HEK293 (cell line): ENCODE results near the gene TMEM270.

Experiments used
- GLIS1 ChIP-seq: fragments of 450-650 bp; formaldehyde crosslinking; IDR thresholded peaks from 2 replicates; pipeline ENCODE4 v1.5.1; 2016; ENCODE audit warnings: missing biosample characterization, missing genetic modification characterization
- HIC1 ChIP-seq: fragments of 450-650 bp; formaldehyde crosslinking; IDR thresholded peaks from 2 replicates; pipeline ENCODE4 v1.5.1; 2016; ENCODE audit warnings: missing biosample characterization, missing genetic modification characterization
- INSM2 ChIP-seq: fragments of 450-650 bp; formaldehyde crosslinking; IDR thresholded peaks from 2 replicates; pipeline ENCODE4 v1.5.1; 2016; ENCODE audit warnings: missing biosample characterization, missing genetic modification characterization
- PRDM6 ChIP-seq: fragments of 450-650 bp; formaldehyde crosslinking; IDR thresholded peaks from 2 replicates; pipeline ENCODE4 v1.5.1; 2017; ENCODE audit warnings: missing biosample characterization, missing genetic modification characterization
- REPIN1 ChIP-seq: fragments of 450-650 bp; formaldehyde crosslinking; IDR thresholded peaks from 2 replicates; pipeline ENCODE4 v1.5.1; 2017; ENCODE audit warnings: missing biosample characterization, missing genetic modification characterization, low read depth
- SP3 ChIP-seq: fragments of 450-650 bp; formaldehyde crosslinking; IDR thresholded peaks from 2 replicates; pipeline ENCODE4 v1.5.1; 2016; ENCODE audit warnings: missing biosample characterization, missing genetic modification characterization
- YY2 ChIP-seq: fragments of 450-650 bp; formaldehyde crosslinking; IDR thresholded peaks from 2 replicates; pipeline ENCODE4 v1.5.1; 2016; ENCODE audit warnings: missing biosample characterization, missing genetic modification characterization
- ZBTB7A ChIP-seq: fragments of 450-650 bp; formaldehyde crosslinking; IDR thresholded peaks from 2 replicates; pipeline ENCODE4 v1.5.1; 2016; ENCODE audit warnings: low read depth, missing biosample characterization, missing genetic modification characterization
- ZNF114 ChIP-seq: fragments of 450-650 bp; formaldehyde crosslinking; IDR thresholded peaks from 2 replicates; pipeline ENCODE4 v1.5.0; 2017; ENCODE audit warnings: missing biosample characterization, missing genetic modification characterization
- ZNF146 ChIP-seq: fragments of 450-650 bp; formaldehyde crosslinking; IDR thresholded peaks from 2 replicates; pipeline ENCODE4 v1.5.1; 2016; ENCODE audit warnings: missing biosample characterization, missing genetic modification characterization
- ZNF16 ChIP-seq: fragments of 450-650 bp; formaldehyde crosslinking; IDR thresholded peaks from 2 replicates; pipeline ENCODE4 v1.5.1; 2016; ENCODE audit warnings: low read depth, missing biosample characterization, missing genetic modification characterization
- ZNF221 ChIP-seq: fragments of 450-650 bp; formaldehyde crosslinking; IDR thresholded peaks from 2 replicates; pipeline ENCODE4 v1.5.1; 2017; ENCODE audit warnings: missing biosample characterization, missing genetic modification characterization, borderline replicate concordance
- ZNF239 ChIP-seq: fragments of 450-650 bp; formaldehyde crosslinking; IDR thresholded peaks from 2 replicates; pipeline ENCODE4 v1.5.1; 2016; ENCODE audit warnings: missing biosample characterization, missing genetic modification characterization
- ZNF350 ChIP-seq: fragments of 450-650 bp; formaldehyde crosslinking; IDR thresholded peaks from 2 replicates; pipeline ENCODE4 v1.5.0; 2017; ENCODE audit warnings: missing biosample characterization, mild to moderate bottlenecking, missing genetic modification characterization
- ZNF354C ChIP-seq: fragments of 450-650 bp; formaldehyde crosslinking; IDR thresholded peaks from 2 replicates; pipeline ENCODE4 v1.5.1; 2016; ENCODE audit warnings: missing biosample characterization, missing genetic modification characterization, low read depth, borderline replicate concordance
- ZNF37A ChIP-seq: fragments of 450-650 bp; IDR thresholded peaks from 2 replicates; pipeline ENCODE4 v1.5.1; 2018; ENCODE audit warnings: missing biosample characterization, missing genetic modification characterization
- ZNF423 ChIP-seq: fragments of 450-650 bp; formaldehyde crosslinking; IDR thresholded peaks from 2 replicates; pipeline ENCODE4 v1.5.1; 2016; ENCODE audit warnings: missing biosample characterization, missing genetic modification characterization
- ZNF426 ChIP-seq: fragments of 450-650 bp; formaldehyde crosslinking; IDR thresholded peaks from 2 replicates; pipeline ENCODE4 v1.5.1; 2017; ENCODE audit warnings: missing biosample characterization, missing genetic modification characterization, mild to moderate bottlenecking, inconsistent platforms, moderate library complexity
- ZNF501 ChIP-seq: fragments of 450-650 bp; formaldehyde crosslinking; IDR thresholded peaks from 2 replicates; pipeline ENCODE4 v1.5.1; 2016; ENCODE audit warnings: missing biosample characterization, missing genetic modification characterization
- ZNF514 ChIP-seq: fragments of 450-650 bp; formaldehyde crosslinking; IDR thresholded peaks from 2 replicates; pipeline ENCODE4 v1.5.1; 2016; ENCODE audit warnings: missing biosample characterization, missing genetic modification characterization
- ZNF555 ChIP-seq: fragments of 450-650 bp; formaldehyde crosslinking; conservative IDR thresholded peaks from 2 replicates; pipeline ENCODE4 v1.5.1; 2017; ENCODE audit warnings: missing biosample characterization, mild to moderate bottlenecking, missing genetic modification characterization, inconsistent platforms
- ZNF561 ChIP-seq: fragments of 450-650 bp; IDR thresholded peaks from 2 replicates; pipeline ENCODE4 v1.5.1; 2018; ENCODE audit warnings: missing biosample characterization, missing genetic modification characterization, borderline replicate concordance
- ZNF610 ChIP-seq: fragments of 450-650 bp; formaldehyde crosslinking; IDR thresholded peaks from 2 replicates; pipeline ENCODE4 v1.5.1; 2016; ENCODE audit warnings: missing biosample characterization, missing genetic modification characterization, borderline replicate concordance
- ZNF626 ChIP-seq: fragments of 450-650 bp; sonication (Bioruptor Pico); formaldehyde crosslinking; IDR thresholded peaks from 2 replicates; pipeline ENCODE4 v1.5.1; 2018; ENCODE audit warnings: missing biosample characterization, missing genetic modification characterization, inconsistent platforms
- ZNF76 ChIP-seq: fragments of 450-650 bp; formaldehyde crosslinking; IDR thresholded peaks from 2 replicates; pipeline ENCODE4; 2016; ENCODE audit warnings: low read depth, missing biosample characterization, missing genetic modification characterization, borderline replicate concordance
- ZSCAN16 ChIP-seq: fragments of 450-650 bp; formaldehyde crosslinking; IDR thresholded peaks from 2 replicates; pipeline ENCODE4 v1.5.1; 2016; ENCODE audit warnings: missing biosample characterization, missing genetic modification characterization
- ZSCAN23 ChIP-seq: fragments of 450-650 bp; formaldehyde crosslinking; IDR thresholded peaks from 2 replicates; pipeline ENCODE4 v1.5.1; 2016; ENCODE audit warnings: missing biosample characterization, missing genetic modification characterization
- TF ChIP-seq, protein P1 (sequence below): fragments of 450-650 bp; formaldehyde crosslinking; IDR thresholded peaks from 2 replicates; pipeline ENCODE4 v1.5.1; 2016; ENCODE audit warnings: missing biosample characterization, missing genetic modification characterization
- TF ChIP-seq, protein P2 (sequence below): fragments of 450-650 bp; formaldehyde crosslinking; IDR thresholded peaks from 2 replicates; pipeline ENCODE4 v1.5.1; 2016; ENCODE audit warnings: missing biosample characterization, missing genetic modification characterization, borderline replicate concordance

TMEM270 gene

DNA sequence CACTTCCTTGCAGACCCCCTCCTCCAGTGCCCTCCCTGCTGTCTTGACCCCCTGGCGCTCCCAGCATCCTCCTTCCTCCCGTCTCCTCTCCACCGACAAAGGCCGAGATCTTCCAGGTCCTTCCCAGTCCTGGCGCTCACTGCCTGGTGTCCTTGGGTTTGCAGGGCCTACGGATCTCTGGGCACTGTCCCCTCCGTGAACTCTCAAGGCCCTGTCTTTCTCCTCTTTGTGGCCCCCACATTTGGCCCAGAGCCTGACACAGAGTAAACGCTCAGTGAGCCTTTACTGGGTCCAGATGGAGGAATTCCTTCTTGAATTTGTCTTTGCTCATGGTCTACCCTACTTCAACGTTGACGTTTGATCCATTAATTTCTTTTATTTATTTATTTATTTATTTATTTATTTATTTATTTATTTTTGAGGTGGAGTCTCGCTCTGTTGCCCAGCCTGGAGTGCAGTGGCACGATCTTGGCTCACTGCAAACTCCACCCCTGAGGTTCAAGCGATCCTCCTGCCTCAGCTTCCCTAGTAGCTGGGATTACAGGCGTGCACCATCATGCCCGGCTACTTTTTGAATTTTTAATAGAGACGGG, 29.7 kb downstream of the TMEM270 start (continued):
- no peak for TF ChIP-seq ZNF626 (tag by site-specific recombination)
- TF ChIP-seq ZNF423, result no peak
- TF ChIP-seq, protein P1, sequence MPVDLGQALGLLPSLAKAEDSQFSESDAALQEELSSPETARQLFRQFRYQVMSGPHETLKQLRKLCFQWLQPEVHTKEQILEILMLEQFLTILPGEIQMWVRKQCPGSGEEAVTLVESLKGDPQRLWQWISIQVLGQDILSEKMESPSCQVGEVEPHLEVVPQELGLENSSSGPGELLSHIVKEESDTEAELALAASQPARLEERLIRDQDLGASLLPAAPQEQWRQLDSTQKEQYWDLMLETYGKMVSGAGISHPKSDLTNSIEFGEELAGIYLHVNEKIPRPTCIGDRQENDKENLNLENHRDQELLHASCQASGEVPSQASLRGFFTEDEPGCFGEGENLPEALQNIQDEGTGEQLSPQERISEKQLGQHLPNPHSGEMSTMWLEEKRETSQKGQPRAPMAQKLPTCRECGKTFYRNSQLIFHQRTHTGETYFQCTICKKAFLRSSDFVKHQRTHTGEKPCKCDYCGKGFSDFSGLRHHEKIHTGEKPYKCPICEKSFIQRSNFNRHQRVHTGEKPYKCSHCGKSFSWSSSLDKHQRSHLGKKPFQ (tag by site-specific recombination), result no peak
- TF ChIP-seq ZNF37A (tag by site-specific recombination), result no peak
- TF ChIP-seq ZNF239 (tag by site-specific recombination), result no peak
- 0 out of 2 replicates have a peak, but pooled peaks have one; percentile 46 for TF ChIP-seq ZNF354C (tag by site-specific recombination)
- no peak for TF ChIP-seq YY2 (tag by site-specific recombination)
- TF ChIP-seq ZSCAN23 (tag by site-specific recombination), result no peak
- TF ChIP-seq SP3 (tag by site-specific recombination), result no peak
- TF ChIP-seq ZNF221 (tag by site-specific recombination), result no peak
- TF ChIP-seq ZNF555 (tag by site-specific recombination), result peak; percentile 82
- no peak for TF ChIP-seq INSM2
- no peak for TF ChIP-seq ZNF76 (tag by site-specific recombination)
- TF ChIP-seq, protein P2, sequence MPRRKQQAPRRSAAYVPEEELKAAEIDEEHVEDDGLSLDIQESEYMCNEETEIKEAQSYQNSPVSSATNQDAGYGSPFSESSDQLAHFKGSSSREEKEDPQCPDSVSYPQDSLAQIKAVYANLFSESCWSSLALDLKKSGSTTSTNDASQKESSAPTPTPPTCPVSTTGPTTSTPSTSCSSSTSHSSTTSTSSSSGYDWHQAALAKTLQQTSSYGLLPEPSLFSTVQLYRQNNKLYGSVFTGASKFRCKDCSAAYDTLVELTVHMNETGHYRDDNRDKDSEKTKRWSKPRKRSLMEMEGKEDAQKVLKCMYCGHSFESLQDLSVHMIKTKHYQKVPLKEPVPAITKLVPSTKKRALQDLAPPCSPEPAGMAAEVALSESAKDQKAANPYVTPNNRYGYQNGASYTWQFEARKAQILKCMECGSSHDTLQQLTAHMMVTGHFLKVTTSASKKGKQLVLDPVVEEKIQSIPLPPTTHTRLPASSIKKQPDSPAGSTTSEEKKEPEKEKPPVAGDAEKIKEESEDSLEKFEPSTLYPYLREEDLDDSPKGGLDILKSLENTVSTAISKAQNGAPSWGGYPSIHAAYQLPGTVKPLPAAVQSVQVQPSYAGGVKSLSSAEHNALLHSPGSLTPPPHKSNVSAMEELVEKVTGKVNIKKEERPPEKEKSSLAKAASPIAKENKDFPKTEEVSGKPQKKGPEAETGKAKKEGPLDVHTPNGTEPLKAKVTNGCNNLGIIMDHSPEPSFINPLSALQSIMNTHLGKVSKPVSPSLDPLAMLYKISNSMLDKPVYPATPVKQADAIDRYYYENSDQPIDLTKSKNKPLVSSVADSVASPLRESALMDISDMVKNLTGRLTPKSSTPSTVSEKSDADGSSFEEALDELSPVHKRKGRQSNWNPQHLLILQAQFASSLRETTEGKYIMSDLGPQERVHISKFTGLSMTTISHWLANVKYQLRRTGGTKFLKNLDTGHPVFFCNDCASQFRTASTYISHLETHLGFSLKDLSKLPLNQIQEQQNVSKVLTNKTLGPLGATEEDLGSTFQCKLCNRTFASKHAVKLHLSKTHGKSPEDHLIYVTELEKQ (tag by site-specific recombination), result no peak
- no peak for TF ChIP-seq GLIS1 (tag by site-specific recombination)
- no peak for TF ChIP-seq ZNF16 (tag by site-specific recombination)
- no peak for TF ChIP-seq ZSCAN16 (tag by site-specific recombination)
- TF ChIP-seq ZBTB7A (tag by site-specific recombination), result no peak
- no peak for TF ChIP-seq HIC1 (tag by site-specific recombination)
- TF ChIP-seq ZNF610, result no peak
- TF ChIP-seq ZNF146 (tag by site-specific recombination), result no peak
- TF ChIP-seq ZNF350 (tag by site-specific recombination), result no peak
- TF ChIP-seq ZNF426, result peak; percentile 78
- no peak for TF ChIP-seq ZNF561 (tag by site-specific recombination)
- TF ChIP-seq ZNF514 (tag by site-specific recombination), result no peak
- TF ChIP-seq ZNF114 (tag by site-specific recombination), result no peak
- no peak for TF ChIP-seq ZNF501 (tag by site-specific recombination)
- no peak for TF ChIP-seq REPIN1 (tag by site-specific recombination)
- no peak for TF ChIP-seq PRDM6 (tag by site-specific recombination)
